Right cardiac atrium (tissue), 5 donors: Measurements from ENCODE around the gene MET. TPM values are rescaled to one million over a fixed set of nuclear protein-coding genes. Genes with fewer than 3 reads are reported as not detected.

Experiments used
- ATAC-seq, 2 donors: fragments of 200-7000 bp; cut with Tn5 transposase; one replicate each; pipeline versions ENCODE4 v1.8.0 to v1.9.1; 2020; ENCODE audit warnings: moderate library complexity in 2 of 2, mild to moderate bottlenecking in 1 of 2
- DNase-seq, 3 donors: peaks; one replicate each; pipeline ENCODE4 v3.0.0-alpha.2; 2020
- H3K27ac ChIP-seq: one replicate; pipeline ENCODE4 v1.5.1; 2013; ENCODE audit warnings: mild to moderate bottlenecking, low read length, control low read depth, moderate library complexity
- H3K27me3 ChIP-seq: one replicate; pipeline ENCODE4 v1.6.1; 2013; ENCODE audit not compliant: control insufficient read depth, insufficient read depth
- H3K4me1 ChIP-seq: one replicate; pipeline ENCODE4 v1.6.1; 2013; ENCODE audit warnings: low read length; ENCODE audit not compliant: control insufficient read depth, insufficient read depth
- H3K4me3 ChIP-seq: one replicate; pipeline ENCODE4 v1.5.1; 2013; ENCODE audit warnings: low read length, control low read depth
- H3K9me3 ChIP-seq: one replicate; pipeline ENCODE4 v1.6.1; 2013; ENCODE audit warnings: low read length; ENCODE audit not compliant: control insufficient read depth
- WGBS: extraction: QIAGEN DNeasy Blood & Tissue Kit; methylation state at CpG from one replicate; pipeline ENCODE4 v1.1.7; 2013; 5-methylcytosine and 5-hydroxymethylcytosine counted together
- intact Hi-C, 4 donors: fragments of 100-400 bp; cut with DNase I; formaldehyde crosslinking; loops; one replicate each; pipeline versions ENCODE4 v1.11.0 to v1.14.0; 2022 to 2023
- polyA plus RNA-seq: library from polyadenylated mRNA; stranded (reverse); fragments of 200-250 nt; gene quantifications from one replicate; pipeline ENCODE4 v1.2.3, GENCODE V29; 2013
- total RNA-seq, 4 donors: library from RNA; stranded (reverse); fragmentation: NEBNext Ultra II Directional; extraction: Animal tissue kit (Norgen Biotek cat#: 25700); gene quantifications; one replicate each; pipeline ENCODE4 v1.2.1, GENCODE V29; 2021
- donor health status: healthy with polysubstance abuse.
- donor health status: DM: no; HTN: yes; CAD: no.
- donor health status: DM: no; HTN: no; CAD: no.
- donor health status: DM: no; HTN: yes; CAD: no; lungs with severe emphysema.
- donor health status: DM: yes; HTN: yes; CAD: no.

The MET gene
- total and polyA plus RNA-seq, 5 donors: 4.1 to 20.0 (median 13.3) TPM

- ATAC-seq: no peak
- Histone ChIP-seq H3K27ac (no peak overlapping the region), H3K27me3 (no peaks in the 10 kb centered on the region), H3K9me3 (no peaks in the 10 kb centered on the region), H3K4me3 (no peak overlapping the region), H3K4me1 (peaks cover 2% of the 10 kb centered on the region)
- 81% methylated on average over 5 of the region's 5 CpGs for WGBS
- intact Hi-C loops: loop anchor here in 2 of 4 donors (10.0 kb wide), 1 partner anchor 114 kb away; the partner anchor contains the start of gene MET (in 2 of the 2)
- no peak for DNase-seq
These were observed 116.7 kb downstream of the MET start for GRCh38 chr7:116788572-116789197.

- no peaks in the 10 kb centered on the region for H3K9me3 ChIP-seq
- WGBS: 91% methylated on average over 3 of the region's 3 CpGs
- ATAC-seq (no peak), DNase-seq (no peak)
- H3K27me3 ChIP-seq: no peaks in the 10 kb centered on the region
- intact Hi-C loops: no loop called here
- H3K27ac ChIP-seq: no peak overlapping the region
- H3K4me3 ChIP-seq: no peak overlapping the region
- H3K4me1 ChIP-seq: peaks cover 4% of the 10 kb centered on the region
These were observed 118.0 kb downstream of the MET start for GRCh38 chr7:116790025-116790424.

- no peaks in the 10 kb centered on the region for H3K27me3 ChIP-seq
- no peaks in the 10 kb centered on the region for H3K9me3 ChIP-seq
- H3K4me3 ChIP-seq: no peak overlapping the region
- ATAC-seq (no peak), DNase-seq (no peak)
- peaks cover 1% of the 10 kb centered on the region for H3K4me1 ChIP-seq
- 97% methylated on average over 4 of the region's 4 CpGs for WGBS
- no peak overlapping the region for H3K27ac ChIP-seq
- intact Hi-C loops: no loop called here
These were observed 120.8 kb downstream of the MET start for GRCh38 chr7:116792813-116793212.

- H3K9me3 ChIP-seq: no peaks in the 10 kb centered on the region
- H3K4me3 ChIP-seq: no peak overlapping the region
- peaks cover 1% of the 10 kb centered on the region for H3K4me1 ChIP-seq
- no peaks in the 10 kb centered on the region for H3K27me3 ChIP-seq
- intact Hi-C loops: no loop called here
- no peak overlapping the region for H3K27ac ChIP-seq
- WGBS: 89% methylated on average over 5 of the region's 5 CpGs
- ATAC-seq (no peak), DNase-seq (no peak)
These were observed 121.9 kb downstream of the MET start for GRCh38 chr7:116793795-116794340.

- peaks cover 1% of the 10 kb centered on the region for H3K4me1 ChIP-seq
- no peak overlapping the region for H3K27ac ChIP-seq
- no peaks in the 10 kb centered on the region for H3K9me3 ChIP-seq
- ATAC-seq (no peak), DNase-seq (no peak)
- 96% methylated on average over 5 of the region's 5 CpGs for WGBS
- intact Hi-C loops: no loop called here
- no peaks in the 10 kb centered on the region for H3K27me3 ChIP-seq
- H3K4me3 ChIP-seq: no peak overlapping the region
These were observed 124.5 kb downstream of the MET start for GRCh38 chr7:116796471-116796870.

- peaks cover 1% of the 10 kb centered on the region for H3K4me1 ChIP-seq
- DNase-seq (no peak), ATAC-seq (peak; percentile 47 to 90)
- H3K27me3 ChIP-seq: no peaks in the 10 kb centered on the region
- H3K9me3 ChIP-seq: no peaks in the 10 kb centered on the region
- 53% methylated on average over 2 of the region's 2 CpGs for WGBS
- no peak overlapping the region for H3K27ac ChIP-seq
- intact Hi-C loops: no loop called here
- H3K4me3 ChIP-seq: no peak overlapping the region
These were observed 125.6 kb downstream of the MET start for GRCh38 chr7:116797612-116798011.

GRCh38 chr7:116798232-116798631, 126.2 kb downstream of the MET start:
- H3K9me3 ChIP-seq: no peaks in the 10 kb centered on the region
- WGBS: 81% methylated on average over 3 of the region's 3 CpGs

GRCh38 chr7:116799916-116800315, 127.9 kb downstream of the MET start:
- no peak overlapping the region for H3K27ac ChIP-seq
- no peak overlapping the region for H3K4me3 ChIP-seq
- DNase-seq: no peak
- H3K27me3 ChIP-seq: no peaks in the 10 kb centered on the region
- H3K4me1 ChIP-seq: no peaks in the 10 kb centered on the region
- ATAC-seq: no peak
- intact Hi-C loops: loop anchor here in 2 of 4 donors (10.0 kb wide), 2 partner anchors 125 to 535 kb away; partner anchors contain the start of gene MET (in 1 of the 2)
- H3K9me3 ChIP-seq: no peaks in the 10 kb centered on the region

More at GRCh38 chr7:116798232-116798631, 126.2 kb downstream of the MET start:
- Histone ChIP-seq H3K4me3 (no peak overlapping the region), H3K4me1 (peaks cover 1% of the 10 kb centered on the region), H3K27me3 (no peaks in the 10 kb centered on the region), H3K27ac (no peak overlapping the region)
- intact Hi-C loops: no loop called here
- no peak for DNase-seq
- no peak for ATAC-seq

- Histone ChIP-seq H3K27me3 (no peaks in the 10 kb centered on the region), H3K4me1 (no peaks in the 10 kb centered on the region), H3K4me3 (no peak overlapping the region), H3K27ac (no peak overlapping the region), H3K9me3 (no peaks in the 10 kb centered on the region)
- intact Hi-C loops: loop anchor here in 2 of 4 donors (10.0 kb wide), 2 partner anchors 126 to 536 kb away; partner anchors contain the start of gene MET (in 1 of the 2)
- no peak for DNase-seq
- no peak for ATAC-seq
- WGBS: 82% methylated on average over 2 of the region's 2 CpGs
These were observed 128.6 kb downstream of the MET start for GRCh38 chr7:116800594-116800993.

GRCh38 chr7:116801092-116801710, 129.2 kb downstream of the MET start:
- ATAC-seq (no peak), DNase-seq (no peak)
- H3K27ac ChIP-seq: no peak overlapping the region
- intact Hi-C loops: loop anchor here in 2 of 4 donors (10.0 kb wide), 2 partner anchors 126 to 536 kb away; partner anchors contain the start of gene MET (in 1 of the 2)
- no peaks in the 10 kb centered on the region for H3K4me1 ChIP-seq
- H3K27me3 ChIP-seq: no peaks in the 10 kb centered on the region
- 82% methylated on average over 2 of the region's 2 CpGs for WGBS
- no peaks in the 10 kb centered on the region for H3K9me3 ChIP-seq
- no peak overlapping the region for H3K4me3 ChIP-seq

- intact Hi-C loops: loop anchor here in 2 of 4 donors (10.0 kb wide), 2 partner anchors 127 to 537 kb away; partner anchors contain the start of gene MET (in 1 of the 2)
- DNase-seq: no peak
- Histone ChIP-seq H3K4me3 (no peak overlapping the region), H3K4me1 (no peaks in the 10 kb centered on the region), H3K27ac (no peak overlapping the region), H3K9me3 (no peaks in the 10 kb centered on the region), H3K27me3 (no peaks in the 10 kb centered on the region)
- ATAC-seq: no peak
- 83% methylated on average over 7 of the region's 7 CpGs for WGBS
These were observed 130.2 kb downstream of the MET start for GRCh38 chr7:116802144-116802745.
